ENCODE results near the gene RPS28.
"Not testable (repeated sequence)": the region's sequence is repeated elsewhere in the genome, so short reads cannot be mapped to it uniquely, and the experiment has no call there.

Gene RPS28

DNA sequence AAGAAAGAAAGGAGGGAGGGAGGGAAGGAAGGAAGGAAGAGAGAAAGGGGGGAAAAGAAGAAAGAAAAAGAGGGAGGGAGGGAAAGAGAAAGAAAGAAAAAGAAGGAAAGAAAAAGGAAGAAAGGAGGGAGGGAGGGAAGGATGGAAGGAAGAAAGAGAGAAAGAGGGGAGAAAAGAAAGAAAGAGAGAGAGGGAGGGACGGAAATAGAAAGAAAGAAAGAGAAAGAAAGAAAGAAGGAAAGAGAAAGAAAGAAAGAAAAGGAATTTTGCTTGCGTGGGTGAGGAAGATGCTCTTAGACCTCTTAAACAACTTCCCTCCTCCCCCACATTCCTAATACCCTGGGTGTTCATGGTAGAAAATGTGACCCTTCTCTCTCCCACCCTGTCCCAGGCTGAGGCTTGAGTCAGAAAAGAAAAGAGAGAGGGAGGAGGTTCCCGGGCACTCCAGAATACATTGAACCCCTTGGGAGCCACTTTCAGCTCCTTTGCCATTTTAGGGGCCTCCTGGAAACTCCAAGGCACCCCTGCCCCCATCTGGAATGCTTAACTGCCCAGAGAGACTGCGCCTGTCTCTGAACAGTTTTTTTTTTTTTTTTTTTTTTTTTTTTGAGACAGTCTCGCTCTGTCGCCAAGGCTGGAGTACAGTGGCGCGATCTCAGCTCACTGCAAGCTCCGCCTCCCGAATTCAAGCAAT is 31.0 kb downstream of the RPS28 start:
- no peak for DNase-seq
- TF ChIP-seq CTCF (IDR thresholded peaks at IDR 0.05; ENCODE audit: low read depth, low read length): no peak
- Histone ChIP-seq H3K27me3 (peaks cover 21% of the 10 kb centered on the region), H3K36me3 (no peaks in the 10 kb centered on the region), H3K4me1 (no peaks in the 10 kb centered on the region; the same call in 1 of the 2 replicates), H3K4me3 (ENCODE audit: low read depth, low read length) (no peak overlapping the region), H3K9me3 (no peaks in the 10 kb centered on the region; the same call in 1 of the 2 replicates)

GRCh38 chr19:8352845-8353244 is 31.5 kb downstream of the RPS28 start:
- H3K27me3 ChIP-seq: peaks cover 21% of the 10 kb centered on the region
- not testable (repeated sequence) for H3K4me1 ChIP-seq; DNase-seq; H3K4me3 ChIP-seq (ENCODE audit: low read depth, low read length); H3K36me3 ChIP-seq; H3K9me3 ChIP-seq

DNA sequence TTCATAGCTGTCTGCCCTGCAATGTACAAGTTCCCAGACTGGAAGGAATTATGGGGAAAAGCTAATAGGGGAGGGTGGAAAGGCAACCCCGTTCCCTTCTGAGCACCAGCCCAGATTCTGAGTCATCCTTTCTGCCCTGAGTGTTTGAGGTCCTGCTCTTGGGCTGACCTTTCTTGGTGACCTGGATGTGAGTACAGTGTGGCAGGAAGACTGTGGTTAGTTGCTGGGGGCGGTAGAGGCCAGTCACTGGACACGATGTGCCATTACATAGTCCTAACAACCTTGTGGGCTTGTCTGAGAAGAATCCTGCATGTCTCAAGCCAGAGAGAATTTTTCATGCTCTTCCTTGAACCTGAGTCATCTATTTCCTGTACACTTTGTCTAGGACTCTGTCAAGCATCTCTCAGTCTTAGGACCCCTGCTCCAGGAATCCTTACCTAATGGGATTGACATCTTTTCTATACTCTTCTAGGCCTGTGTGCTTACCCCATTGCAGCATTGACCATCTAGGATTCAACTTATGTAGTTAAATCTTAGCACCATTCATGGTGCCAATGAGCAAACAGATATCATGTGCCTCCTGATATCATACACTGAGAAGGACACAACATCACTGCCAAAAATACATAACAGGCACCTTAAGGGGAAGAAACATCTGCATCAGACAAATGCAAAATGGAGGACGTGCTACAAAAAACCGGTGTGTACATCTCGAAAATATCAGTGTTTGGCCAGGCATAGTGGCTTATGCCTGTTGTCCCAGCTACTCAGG is 34.5 kb downstream of the RPS28 start:
- H3K9me3 ChIP-seq: no peaks in the 10 kb centered on the region; the same call in 1 of the 2 replicates

GRCh38 chr19:8357007-8357521 is 35.8 kb downstream of the RPS28 start:
- no peak for TF ChIP-seq CTCF (IDR thresholded peaks at IDR 0.05; ENCODE audit: low read depth, low read length)
- no peak for DNase-seq
- no peaks in the 10 kb centered on the region; the same call in none of the 2 replicates for H3K4me1 ChIP-seq

More for the DNA sequence above, 34.5 kb downstream of the RPS28 start:
- no peak for TF ChIP-seq CTCF (IDR thresholded peaks at IDR 0.05; ENCODE audit: low read depth, low read length)
- H3K27me3 ChIP-seq: peaks cover 16% of the 10 kb centered on the region
- H3K36me3 ChIP-seq: no peaks in the 10 kb centered on the region
- no peak for DNase-seq
- H3K4me3 ChIP-seq (ENCODE audit: low read depth, low read length): no peak overlapping the region
- H3K4me1 ChIP-seq: no peaks in the 10 kb centered on the region; the same call in 1 of the 2 replicates

GRCh38 chr19:8358948-8359347 is 37.7 kb downstream of the RPS28 start:
- DNase-seq: no peak
- Histone ChIP-seq H3K4me3 (ENCODE audit: low read depth, low read length) (no peak overlapping the region), H3K27me3 (peaks cover 8% of the 10 kb centered on the region; the same call in 1 of the 2 replicates), H3K36me3 (no peaks in the 10 kb centered on the region), H3K9me3 (no peaks in the 10 kb centered on the region; the same call in 1 of the 2 replicates), H3K4me1 (no peaks in the 10 kb centered on the region; the same call in none of the 2 replicates)
- TF ChIP-seq CTCF (IDR thresholded peaks at IDR 0.05; ENCODE audit: low read depth, low read length): no peak

More at GRCh38 chr19:8357007-8357521, 35.8 kb downstream of the RPS28 start:
- Histone ChIP-seq H3K27me3 (peaks cover 8% of the 10 kb centered on the region), H3K36me3 (no peaks in the 10 kb centered on the region), H3K4me3 (ENCODE audit: low read depth, low read length) (no peak overlapping the region), H3K9me3 (no peaks in the 10 kb centered on the region; the same call in 1 of the 2 replicates)

- DNase-seq: no peak
These were observed 38.9 kb downstream of the RPS28 start for GRCh38 chr19:8360196-8360595.

More at GRCh38 chr19:8360196-8360595, 38.9 kb downstream of the RPS28 start:
- TF ChIP-seq CTCF (IDR thresholded peaks at IDR 0.05; ENCODE audit: low read depth, low read length): no peak
- Histone ChIP-seq H3K36me3 (no peaks in the 10 kb centered on the region), H3K9me3 (no peaks in the 10 kb centered on the region; the same call in 1 of the 2 replicates), H3K4me1 (no peaks in the 10 kb centered on the region; the same call in 1 of the 2 replicates), H3K27me3 (peaks cover 8% of the 10 kb centered on the region; the same call in 1 of the 2 replicates), H3K4me3 (ENCODE audit: low read depth, low read length) (no peak overlapping the region)
